Gastrocnemius medialis (tissue), 4 donors: ENCODE data around the gene PRC1. TPM values are rescaled to one million over a fixed set of nuclear protein-coding genes. Genes with fewer than 3 reads are reported as not detected.

Source experiments
- ATAC-seq, 2 donors: fragments of 150-250 bp; one replicate each; pipeline ENCODE4 v1.9.1; 2016
- DNase-seq, 2 donors: peaks; one replicate each; pipeline ENCODE4 v3.0.0-alpha.2; 2019
- H3K27ac ChIP-seq, 4 donors: fragments of 200-600 bp; sonication (generic); 1 replicate in 1 of 4; 2 replicates in 3 of 4; pipeline ENCODE4 v1.5.1; 2016 to 2018; ENCODE audit warnings: mild to moderate bottlenecking in 2 of 4, moderate library complexity in 1 of 4
- H3K27me3 ChIP-seq, 3 donors: fragments of 200-600 bp; sonication (generic) in 2 of 3; 1 replicate in 1 of 3; 2 replicates in 2 of 3; pipeline versions ENCODE4 v1.5.1 to v1.6.0; 2016 to 2019; ENCODE audit warnings: mild to moderate bottlenecking in 1 of 3, moderate library complexity in 1 of 3
- H3K36me3 ChIP-seq, 2 donors: fragments of 200-600 bp; sonication (generic) in 1 of 2; one replicate each; pipeline ENCODE4 v1.5.1; 2017 to 2018
- H3K4me1 ChIP-seq, 2 donors: fragments of 200-600 bp; sonication (generic) in 1 of 2; one replicate each; pipeline ENCODE4 v1.5.1; 2016 to 2017; ENCODE audit warnings: mild to moderate bottlenecking in 2 of 2
- H3K4me3 ChIP-seq, 4 donors: fragments of 200-600 bp; sonication (generic) in 3 of 4; 1 replicate in 1 of 4; 2 replicates in 3 of 4; pipeline ENCODE4 v1.5.1; 2016 to 2019; ENCODE audit warnings: mild to moderate bottlenecking in 2 of 4
- H3K9me3 ChIP-seq, 3 donors: fragments of 200-600 bp; sonication (generic) in 2 of 3; 1 replicate in 1 of 3; 2 replicates in 2 of 3; pipeline ENCODE4 v1.5.1; 2016 to 2019
- CTCF ChIP-seq, 5 experiments: fragments of 450-650 bp in 3 of 5; fragments of 200-600 bp in 2 of 5; sonication (generic) in 2 of 5; IDR thresholded peaks in 4 of 5; conservative IDR thresholded peaks in 1 of 5; 1 replicate in 4 of 5; 2 replicates in 1 of 5; pipeline ENCODE4 v1.5.1; 2016 to 2019; ENCODE audit warnings: antibody characterized with exemption in 5 of 5, mild to moderate bottlenecking in 3 of 5, moderate library complexity in 3 of 5
- POLR2A ChIP-seq, 2 donors: fragments of 450-650 bp; IDR thresholded peaks; one replicate each; pipeline ENCODE4 v1.6.1; 2017; ENCODE audit warnings: antibody characterized with exemption in 2 of 2, mild to moderate bottlenecking in 2 of 2, moderate library complexity in 2 of 2
- in situ Hi-C, 4 donors: fragments of 200-750 bp; cut with MboI; loops; one replicate each; pipeline versions ENCODE4 v1.15.0 to v1.8.0; 2017; ENCODE audit warnings: low sequenced_read_pairs in 4 of 4
- intact Hi-C: fragments of 100-400 bp; cut with DNase I; formaldehyde crosslinking; loops from one replicate; pipeline ENCODE4 v1.15.1; 2023; ENCODE audit warnings: low total_unique reads
- total RNA-seq, 4 donors: library from RNA; depleted of rRNA; stranded (reverse); fragments of >200 nt; gene quantifications; one replicate each; pipeline versions ENCODE4 v1.1.0 to v1.2.3, GENCODE V29; 2016

Gene PRC1
- total RNA-seq, 4 donors from 2014 or later: 1.4 to 9.9 (median 4.9) TPM

GRCh38 chr15:90967206-90967605, 27.1 kb downstream of the PRC1 start:
- no peak overlapping the region for H3K27ac ChIP-seq
- H3K9me3 ChIP-seq: no peaks in the 10 kb centered on the region
- no peak overlapping the region for H3K4me3 ChIP-seq
- no peaks in the 10 kb centered on the region for H3K27me3 ChIP-seq
- H3K4me1 ChIP-seq: no peaks in the 10 kb centered on the region
- peaks cover 0 to 17% of the 10 kb centered on the region in 2 donors for H3K36me3 ChIP-seq
- ATAC-seq (no peak), DNase-seq (no peak)
- in situ Hi-C loops: loop anchor here in 3 of 4 donors (5.0 to 25.0 kb wide), 2 partner anchors 50 to 295 kb away; no protein-coding TSS in a partner anchor
- no peak for TF ChIP-seq POLR2A (IDR thresholded peaks at IDR 0.05)
- intact Hi-C loops: no loop called here

- H3K4me3 ChIP-seq: no peak overlapping the region
- in situ Hi-C loops (loop anchor here in 3 of 4 donors (5.0 to 25.0 kb wide), 2 partner anchors 51 to 296 kb away; no protein-coding TSS in a partner anchor), intact Hi-C loops (no loop called here)
- no peak for TF ChIP-seq POLR2A (IDR thresholded peaks at IDR 0.05)
- no peak for TF ChIP-seq CTCF (IDR thresholded peaks at IDR 0.05 in 4 of 5, conservative IDR thresholded peaks at IDR 0.05 in 1 of 5)
- H3K4me1 ChIP-seq: no peaks in the 10 kb centered on the region
- H3K27me3 ChIP-seq: no peaks in the 10 kb centered on the region
- no peak for DNase-seq
- no peak overlapping the region for H3K27ac ChIP-seq
- H3K9me3 ChIP-seq: no peaks in the 10 kb centered on the region
- no peak for ATAC-seq
- H3K36me3 ChIP-seq: peaks cover 0 to 17% of the 10 kb centered on the region in 2 donors
Measured at GRCh38 chr15:90966262-90966661, 28.1 kb downstream of the PRC1 start.

GRCh38 chr15:90962021-90962420, 32.3 kb downstream of the PRC1 start:
- H3K4me3 ChIP-seq: no peak overlapping the region
- peaks cover 0 to 17% of the 10 kb centered on the region in 2 donors for H3K36me3 ChIP-seq
- ATAC-seq (no peak), DNase-seq (no peak)
- peaks cover 17 to 24% of the 10 kb centered on the region in 2 donors for H3K4me1 ChIP-seq
- in situ Hi-C loops: loop anchor here in 2 of 4 donors (25.0 kb wide), 1 partner anchor 300 kb away; no protein-coding TSS in a partner anchor
- no peak overlapping the region for H3K27ac ChIP-seq
- TF ChIP-seq CTCF (IDR thresholded peaks at IDR 0.05 in 4 of 5, conservative IDR thresholded peaks at IDR 0.05 in 1 of 5) (no peak), POLR2A (IDR thresholded peaks at IDR 0.05) (no peak)
- H3K9me3 ChIP-seq: no peaks in the 10 kb centered on the region
- intact Hi-C loops: no loop called here
- H3K27me3 ChIP-seq: no peaks in the 10 kb centered on the region

GRCh38 chr15:90960298-90961091, 33.8 kb downstream of the PRC1 start:
- H3K4me3 ChIP-seq: no peak overlapping the region
- peaks cover 26 to 34% of the 10 kb centered on the region in 2 donors for H3K4me1 ChIP-seq
- no peak for TF ChIP-seq CTCF (IDR thresholded peaks at IDR 0.05 in 4 of 5, conservative IDR thresholded peaks at IDR 0.05 in 1 of 5)
- TF ChIP-seq POLR2A (IDR thresholded peaks at IDR 0.05): no peak
- no peaks in the 10 kb centered on the region for H3K9me3 ChIP-seq
- ATAC-seq (peak in 1 of 2 donors; percentile 19), DNase-seq (no peak)
- H3K36me3 ChIP-seq: peaks cover 0 to 17% of the 10 kb centered on the region in 2 donors
- H3K27me3 ChIP-seq: no peaks in the 10 kb centered on the region
- intact Hi-C loops: no loop called here
- peak overlapping the region; percentile 60 to 70 (median 64) for H3K27ac ChIP-seq
- in situ Hi-C loops: loop anchor here in 2 of 4 donors (25.0 kb wide), 1 partner anchor 302 kb away; no protein-coding TSS in a partner anchor

- intact Hi-C loops: no loop called here
- TF ChIP-seq CTCF (IDR thresholded peaks at IDR 0.05 in 4 of 5, conservative IDR thresholded peaks at IDR 0.05 in 1 of 5): no peak
- TF ChIP-seq POLR2A (IDR thresholded peaks at IDR 0.05): no peak
Measured at GRCh38 chr15:90959894-90960293, 34.4 kb downstream of the PRC1 start.

More at GRCh38 chr15:90959894-90960293, 34.4 kb downstream of the PRC1 start:
- no peaks in the 10 kb centered on the region for H3K9me3 ChIP-seq
- ATAC-seq (peak; percentile 10 to 47), DNase-seq (peak in 1 of 2 donors; percentile 66)
- peak overlapping the region; percentile 60 to 70 (median 64) for H3K27ac ChIP-seq
- in situ Hi-C loops: loop anchor here (10.0 to 25.0 kb wide), 4 partner anchors 85 to 315 kb away; no protein-coding TSS in a partner anchor
- H3K36me3 ChIP-seq: peaks cover 0 to 17% of the 10 kb centered on the region in 2 donors
- no peaks in the 10 kb centered on the region for H3K27me3 ChIP-seq
- peaks cover 30 to 39% of the 10 kb centered on the region in 2 donors for H3K4me1 ChIP-seq
- H3K4me3 ChIP-seq: no peak overlapping the region
